Activated CD4-positive, alpha-beta T cell treated with anti-CD3 and anti-CD28 coated beads, Interleukin-2, amount 50 U/mL, for 1 hour (primary cell): ENCODE data around the gene ZDHHC4.

ENCODE experiments used
- DNase-seq: peaks from one replicate; pipeline ENCODE4 v3.0.0-alpha.2; 2020

ZDHHC4 gene

DNA sequence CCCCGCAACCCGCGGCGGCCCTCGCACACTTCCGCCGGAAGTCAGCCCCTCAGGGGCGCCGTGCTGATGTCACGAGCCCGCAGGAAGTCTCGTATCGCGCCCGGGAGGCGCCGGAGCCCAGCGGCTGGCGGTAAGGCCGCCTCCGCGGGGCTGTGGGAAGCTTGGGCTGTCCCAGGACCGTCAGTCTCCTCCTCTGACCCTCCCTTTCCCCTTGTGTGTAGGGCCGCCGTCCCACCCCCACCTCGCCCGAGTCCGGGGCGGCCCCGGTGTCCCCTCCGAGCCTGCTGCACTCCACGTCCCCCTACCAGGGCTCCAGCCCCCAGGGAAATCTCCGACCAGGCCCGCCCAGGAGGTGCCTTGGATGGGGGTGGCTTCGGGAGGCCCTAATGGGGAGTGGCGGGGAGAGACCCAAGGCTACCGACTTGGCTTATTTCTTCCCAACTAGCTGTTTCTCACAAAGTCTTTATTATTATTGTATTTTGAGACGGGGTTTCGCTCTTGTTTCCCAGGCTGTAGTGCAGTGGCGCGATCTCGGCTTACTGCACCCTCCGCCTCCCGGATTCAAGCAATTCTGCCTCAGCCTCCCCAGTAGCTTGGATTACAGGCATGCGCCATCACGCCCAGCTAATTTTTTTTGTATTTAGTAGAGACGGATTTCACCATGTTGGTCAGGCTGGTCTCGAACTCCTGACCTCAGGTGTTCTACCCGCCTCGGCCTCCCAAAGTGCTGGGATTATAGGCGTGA lies at the start of gene ZDHHC4:
ZDHHC4 (plus strand) TSS at position 86 of the 745 bp plus-strand sequence. CDS start 3,108 bp downstream, outside the sequence.
- peak; percentile 80 for DNase-seq

DNA sequence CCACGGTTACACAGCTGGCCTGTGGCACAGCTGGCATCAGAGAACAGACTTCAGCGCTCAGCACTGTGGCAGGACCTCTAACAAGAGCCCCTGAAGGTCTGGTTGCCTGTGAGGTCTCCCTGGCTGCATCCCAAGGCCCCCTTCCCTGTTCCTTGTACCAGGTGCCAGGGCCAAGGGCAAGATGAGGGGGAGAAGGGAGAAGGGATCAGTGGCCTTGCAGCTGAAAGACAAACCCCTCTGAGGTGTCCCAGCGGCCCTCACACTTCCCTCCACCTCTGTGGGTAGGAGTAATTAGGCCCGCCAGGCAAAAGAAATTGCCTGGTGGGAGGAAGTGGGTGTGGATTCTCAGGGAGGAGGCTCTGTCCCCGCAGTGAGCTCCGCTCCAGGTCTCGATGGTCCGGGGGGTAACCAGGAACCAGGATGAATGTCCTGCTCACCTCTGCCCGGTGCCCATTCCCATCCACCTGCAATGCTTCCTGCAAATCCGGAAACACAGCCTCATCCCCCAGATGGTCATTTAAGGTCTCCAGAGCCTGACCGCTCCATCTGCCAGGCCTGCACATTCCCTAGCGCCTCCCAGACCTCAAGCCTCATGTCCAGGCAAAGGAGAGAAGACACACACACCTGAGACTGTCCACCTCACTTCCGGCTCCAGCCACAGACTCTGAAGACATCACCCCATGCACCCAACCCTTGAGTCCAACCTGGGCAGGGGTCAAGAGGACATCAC lies 48.7 kb upstream of the ZDHHC4 start:
- DNase-seq: no peak

GRCh38 chr7:6529643-6530042 lies 47.6 kb upstream of the ZDHHC4 start:
- DNase-seq: no peak

DNA sequence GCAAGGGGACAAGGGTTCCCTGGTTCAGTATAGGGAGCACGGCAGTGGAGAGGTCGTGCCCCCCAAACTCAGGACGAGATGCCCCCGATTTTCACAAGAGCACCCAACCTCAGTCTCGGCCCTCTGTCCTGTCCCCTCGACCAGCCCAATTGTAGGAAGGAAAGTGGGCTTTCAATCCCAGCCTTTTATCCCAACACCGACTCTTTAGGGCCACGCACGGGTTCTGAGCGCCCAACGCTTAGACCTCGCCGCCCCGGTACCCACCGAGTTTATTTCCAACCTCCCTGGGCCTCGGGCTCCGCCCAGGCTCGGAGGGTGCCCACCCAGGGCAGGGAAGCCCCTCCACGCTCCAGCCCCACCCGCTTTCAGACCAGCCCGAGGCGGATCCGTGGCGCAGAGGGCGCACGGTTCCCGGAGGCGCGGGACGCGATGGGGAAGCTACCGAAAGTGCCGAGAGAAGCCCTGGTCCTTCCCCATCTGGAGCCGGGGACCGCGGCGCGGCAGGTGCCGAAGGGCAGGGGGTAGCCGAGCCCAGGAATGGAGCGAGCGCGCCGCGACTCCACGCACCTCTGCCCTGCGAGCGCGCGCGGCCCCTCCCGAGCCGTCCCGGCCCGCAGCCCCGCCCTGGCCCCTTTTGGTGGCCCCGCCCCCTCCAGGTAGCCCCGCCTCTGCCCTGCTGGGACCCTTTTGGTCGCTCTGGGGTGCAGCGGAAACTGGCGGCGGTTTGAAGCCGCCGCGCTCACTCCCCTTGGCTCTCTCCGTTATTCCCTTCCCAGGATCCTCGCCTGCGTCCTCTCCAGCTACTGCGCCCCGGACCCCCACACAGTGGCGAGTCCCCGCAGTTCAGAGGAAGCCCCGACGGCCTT lies 46.4 kb upstream of the ZDHHC4 start:
- DNase-seq: peak; percentile 51

GRCh38 chr7:6531492-6532279 lies 45.6 kb upstream of the ZDHHC4 start:
- DNase-seq: no peak

GRCh38 chr7:6532516-6532915 lies 44.7 kb upstream of the ZDHHC4 start:
- DNase-seq: no peak

- DNase-seq: no peak
Measured at GRCh38 chr7:6533893-6534495, 43.3 kb upstream of the ZDHHC4 start.

DNA sequence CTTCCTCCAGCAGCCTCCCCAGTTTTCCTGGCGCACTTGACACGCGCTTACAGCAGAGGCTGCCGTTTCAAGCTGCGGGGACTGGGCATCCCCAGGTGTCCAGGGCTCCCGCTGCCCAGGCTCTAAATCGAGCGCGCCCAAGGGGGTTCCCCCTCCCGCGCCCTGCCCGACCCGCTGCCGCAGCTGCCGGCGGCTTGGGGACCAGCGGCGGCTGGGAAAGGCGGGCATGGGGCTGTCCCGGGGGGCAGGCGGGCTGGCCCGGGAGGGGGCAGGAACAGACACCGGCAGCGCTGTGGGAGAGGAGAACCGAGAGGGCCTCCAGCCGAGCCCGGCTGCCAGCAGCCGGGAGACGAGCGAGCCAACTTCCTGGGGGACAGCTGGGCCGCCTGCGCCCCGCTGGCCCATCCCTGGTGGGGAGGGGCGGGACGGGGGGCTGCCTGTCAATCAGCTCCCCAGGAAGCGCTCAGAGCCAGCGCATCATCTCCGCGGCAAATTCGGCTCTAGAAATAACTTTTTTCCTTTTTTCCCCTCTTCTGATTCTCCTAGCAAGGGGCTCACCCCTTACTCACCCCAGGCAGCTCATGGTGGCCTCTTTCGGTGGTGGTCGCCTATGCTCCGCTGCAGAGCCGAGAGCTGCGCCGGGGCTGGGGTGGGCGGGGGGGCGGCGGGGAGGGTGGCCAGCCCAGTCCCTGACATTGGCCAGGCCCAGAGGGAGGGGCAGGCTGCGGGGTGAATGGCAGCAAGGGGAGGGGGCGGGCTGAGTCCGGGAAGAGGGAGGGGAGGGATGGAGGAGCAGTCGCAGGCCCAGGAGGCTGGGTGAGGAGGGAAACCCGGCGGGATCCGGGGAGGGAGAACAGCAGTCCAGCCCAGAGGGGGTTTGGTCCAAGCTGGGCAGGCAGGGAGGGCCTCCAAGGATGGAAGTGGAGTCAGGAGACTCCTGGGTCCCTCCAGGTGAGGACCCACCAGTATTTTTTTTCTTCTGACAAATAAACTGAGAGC lies 40.7 kb upstream of the ZDHHC4 start:
- no peak for DNase-seq

DNA sequence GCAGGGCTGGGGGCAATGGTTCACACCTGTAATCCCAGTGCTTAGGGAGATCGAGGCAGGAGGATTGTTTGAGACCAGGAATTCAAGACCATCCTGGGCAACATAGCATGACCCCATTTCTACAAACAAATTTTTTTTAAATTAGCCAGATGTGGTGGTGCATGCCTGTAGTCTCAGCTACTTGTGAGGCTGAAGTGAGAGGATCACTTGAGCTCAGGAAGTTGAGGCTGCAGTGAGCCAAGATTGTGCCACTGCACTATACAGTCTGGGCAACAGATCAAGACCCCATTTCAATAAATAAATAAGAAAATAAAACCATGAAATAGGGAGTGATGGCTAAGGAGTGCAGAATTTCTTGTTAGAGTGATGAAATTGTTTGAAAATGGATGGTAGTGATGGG lies 34.9 kb upstream of the ZDHHC4 start:
- no peak for DNase-seq

- DNase-seq: no peak
Measured at GRCh38 chr7:6545398-6546126, 31.7 kb upstream of the ZDHHC4 start.

GRCh38 chr7:6546498-6547251 lies 30.6 kb upstream of the ZDHHC4 start:
- DNase-seq: no peak

GRCh38 chr7:6547400-6547799 lies 29.9 kb upstream of the ZDHHC4 start:
- DNase-seq: no peak

- no peak for DNase-seq
Measured at GRCh38 chr7:6551016-6551511, 26.2 kb upstream of the ZDHHC4 start, which contains the start of gene GRID2IP. GRID2IP (minus strand) TSS chr7:6551461; CDS start chr7:6551436, 25 bp downstream.

- DNase-seq: no peak
Measured at GRCh38 chr7:6553448-6554044, 23.7 kb upstream of the ZDHHC4 start.

GRCh38 chr7:6554848-6555247 lies 22.4 kb upstream of the ZDHHC4 start:
- no peak for DNase-seq

GRCh38 chr7:6556196-6556595 lies 21.1 kb upstream of the ZDHHC4 start:
- no peak for DNase-seq

DNA sequence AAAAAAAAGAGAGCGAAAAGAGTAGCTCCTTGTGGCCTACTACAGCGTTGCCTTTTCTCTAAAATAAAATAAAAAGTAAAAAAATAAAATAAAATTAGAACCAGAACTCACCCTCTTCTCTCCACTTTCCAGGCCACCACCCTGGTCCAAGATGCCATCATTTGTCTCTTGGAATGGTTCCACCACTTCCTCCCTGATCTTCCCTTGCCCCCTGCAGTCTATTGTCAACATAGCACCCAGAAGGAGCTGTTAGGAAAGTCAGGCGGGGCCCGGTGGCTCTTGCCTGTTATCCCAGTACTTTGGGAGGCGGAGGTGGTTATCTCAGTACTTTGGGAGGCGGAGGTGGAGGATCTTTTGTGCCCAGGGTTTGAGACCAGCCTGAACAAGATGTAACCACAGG lies 18.4 kb upstream of the ZDHHC4 start:
- DNase-seq: no peak

GRCh38 chr7:6559896-6560295 lies 17.4 kb upstream of the ZDHHC4 start:
- DNase-seq: no peak

DNA sequence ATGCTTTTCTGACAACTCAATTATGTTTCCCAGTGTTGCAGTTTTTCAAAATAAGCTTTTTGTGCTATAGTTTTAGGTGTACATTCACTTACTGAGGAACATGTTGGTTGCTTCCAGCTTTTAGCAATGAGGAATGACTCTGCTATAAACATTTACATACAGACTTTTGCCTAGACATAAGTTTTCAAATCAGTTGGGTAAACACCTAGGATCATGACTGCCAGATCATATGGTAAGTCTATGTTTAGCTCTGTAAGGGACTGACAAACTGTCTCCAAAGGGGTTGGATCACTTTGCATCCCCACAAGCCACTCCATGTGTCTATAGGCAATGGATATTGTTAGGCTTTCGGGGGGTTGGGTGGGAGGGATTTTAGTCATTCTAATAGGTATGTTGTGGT lies 15.1 kb upstream of the ZDHHC4 start:
- DNase-seq: no peak
